ENCODE results near the gene CHAT. TPM values are rescaled to one million over a fixed set of nuclear protein-coding genes. Genes with fewer than 3 reads are reported as not detected.

Gene CHAT
- not detected for total RNA-seq

GRCh38 chr10:49613882-49614241 lies at the start of gene CHAT:
CHAT (plus strand) TSS chr10:49614037; CDS start chr10:49614190, 153 bp downstream.
- intact Hi-C loops (cut with micrococcal nuclease) = no loop called here
- Mint-ChIP-seq H3K9me3 (no peaks in the 10 kb centered on the region), H3K36me3 (ENCODE audit: low read depth) (peaks cover 2% of the 10 kb centered on the region), H3K4me3 (no peak within 1 kb of the TSS), H3K4me1 (ENCODE audit: low read depth) (peaks cover 4% of the 10 kb centered on the region), H3K27ac (no peak within 1 kb of the TSS), H3K27me3 (peaks cover 67% of the 10 kb centered on the region)
- ChIA-PET POLR2A (no interaction called here), CTCF (no interaction called here)
- ATAC-seq (no peak), DNase-seq (no peak)
- TF ChIP-seq, protein P1, sequence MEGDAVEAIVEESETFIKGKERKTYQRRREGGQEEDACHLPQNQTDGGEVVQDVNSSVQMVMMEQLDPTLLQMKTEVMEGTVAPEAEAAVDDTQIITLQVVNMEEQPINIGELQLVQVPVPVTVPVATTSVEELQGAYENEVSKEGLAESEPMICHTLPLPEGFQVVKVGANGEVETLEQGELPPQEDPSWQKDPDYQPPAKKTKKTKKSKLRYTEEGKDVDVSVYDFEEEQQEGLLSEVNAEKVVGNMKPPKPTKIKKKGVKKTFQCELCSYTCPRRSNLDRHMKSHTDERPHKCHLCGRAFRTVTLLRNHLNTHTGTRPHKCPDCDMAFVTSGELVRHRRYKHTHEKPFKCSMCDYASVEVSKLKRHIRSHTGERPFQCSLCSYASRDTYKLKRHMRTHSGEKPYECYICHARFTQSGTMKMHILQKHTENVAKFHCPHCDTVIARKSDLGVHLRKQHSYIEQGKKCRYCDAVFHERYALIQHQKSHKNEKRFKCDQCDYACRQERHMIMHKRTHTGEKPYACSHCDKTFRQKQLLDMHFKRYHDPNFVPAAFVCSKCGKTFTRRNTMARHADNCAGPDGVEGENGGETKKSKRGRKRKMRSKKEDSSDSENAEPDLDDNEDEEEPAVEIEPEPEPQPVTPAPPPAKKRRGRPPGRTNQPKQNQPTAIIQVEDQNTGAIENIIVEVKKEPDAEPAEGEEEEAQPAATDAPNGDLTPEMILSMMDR (IDR thresholded peaks at IDR 0.05) = no peak

GRCh38 chr10:49564461-49565009 lies 49.3 kb upstream of the CHAT start:
- H3K4me3 Mint-ChIP-seq = no peak overlapping the region
- DNase-seq = no peak
- intact Hi-C loops (cut with micrococcal nuclease) = no loop called here
- H3K9me3 Mint-ChIP-seq = no peaks in the 10 kb centered on the region
- ATAC-seq = no peak
- H3K4me1 Mint-ChIP-seq (ENCODE audit: low read depth) = peaks cover 16% of the 10 kb centered on the region
- H3K27ac Mint-ChIP-seq = no peak overlapping the region
- POLR2A ChIA-PET = interaction anchor here (0.9 kb wide), 1 partner anchor 37 kb away, joined by 3 read pairs; no protein-coding TSS in a partner anchor
- peaks cover 41% of the 10 kb centered on the region for H3K27me3 Mint-ChIP-seq
- TF ChIP-seq, protein P1 (IDR thresholded peaks at IDR 0.05) = no peak
- CTCF ChIA-PET = interaction anchor here (1.0 to 1.2 kb wide), 2 partner anchors 30 to 45 kb away, joined by 3 read pairs; no protein-coding TSS in a partner anchor
- no peaks in the 10 kb centered on the region for H3K36me3 Mint-ChIP-seq (ENCODE audit: low read depth)

GRCh38 chr10:49567810-49568209 lies 46.0 kb upstream of the CHAT start:
- TF ChIP-seq, protein P1 (IDR thresholded peaks at IDR 0.05) = no peak
- peaks cover 16% of the 10 kb centered on the region for H3K4me1 Mint-ChIP-seq (ENCODE audit: low read depth)
- peak overlapping the region; percentile 52 for H3K27ac Mint-ChIP-seq
- no peak for DNase-seq
- ChIA-PET CTCF (interaction anchor here (0.8 to 1.4 kb wide), 2 partner anchors 25 to 29 kb away, joined by 3 read pairs; partner anchors contain the start of gene ERCC6), POLR2A (no interaction called here)
- no peaks in the 10 kb centered on the region for H3K36me3 Mint-ChIP-seq (ENCODE audit: low read depth)
- H3K27me3 Mint-ChIP-seq = peaks cover 33% of the 10 kb centered on the region
- H3K4me3 Mint-ChIP-seq = no peak overlapping the region
- no peaks in the 10 kb centered on the region for H3K9me3 Mint-ChIP-seq
- intact Hi-C loops (cut with micrococcal nuclease) = no loop called here
- peak; percentile 38 for ATAC-seq

GRCh38 chr10:49568235-49568634 lies 45.6 kb upstream of the CHAT start:
- ChIA-PET CTCF (interaction anchor here (1.4 kb wide), 1 partner anchor 25 kb away, joined by 3 read pairs; no protein-coding TSS in a partner anchor), POLR2A (no interaction called here)
- peak; percentile 70 for ATAC-seq
- H3K27ac Mint-ChIP-seq = peak overlapping the region; percentile 52
- no peaks in the 10 kb centered on the region for H3K9me3 Mint-ChIP-seq
- no peaks in the 10 kb centered on the region for H3K36me3 Mint-ChIP-seq (ENCODE audit: low read depth)
- TF ChIP-seq, protein P1 (IDR thresholded peaks at IDR 0.05) = no peak
- H3K27me3 Mint-ChIP-seq = peaks cover 33% of the 10 kb centered on the region
- DNase-seq = peak; percentile 38
- peaks cover 16% of the 10 kb centered on the region for H3K4me1 Mint-ChIP-seq (ENCODE audit: low read depth)
- H3K4me3 Mint-ChIP-seq = no peak overlapping the region
- intact Hi-C loops (cut with micrococcal nuclease) = no loop called here

- intact Hi-C loops (cut with micrococcal nuclease) = no loop called here
- DNase-seq (no peak), ATAC-seq (peak; percentile 22)
- H3K27me3 Mint-ChIP-seq = peaks cover 26% of the 10 kb centered on the region
- H3K4me3 Mint-ChIP-seq = no peak overlapping the region
- TF ChIP-seq, protein P1 (IDR thresholded peaks at IDR 0.05) = no peak
- no peaks in the 10 kb centered on the region for H3K36me3 Mint-ChIP-seq (ENCODE audit: low read depth)
- no peaks in the 10 kb centered on the region for H3K9me3 Mint-ChIP-seq
- POLR2A ChIA-PET = no interaction called here
- H3K4me1 Mint-ChIP-seq (ENCODE audit: low read depth) = peaks cover 16% of the 10 kb centered on the region
- CTCF ChIA-PET = interaction anchor here (1.4 kb wide), 1 partner anchor 24 kb away, joined by 3 read pairs; no protein-coding TSS in a partner anchor
- H3K27ac Mint-ChIP-seq = peak overlapping the region; percentile 8
These were observed 44.7 kb upstream of the CHAT start for GRCh38 chr10:49569031-49569631.

Measured in activated CD8-positive, alpha-beta T cell treated with anti-CD3 and anti-CD28 coated beads for 36 hours (primary cell).